Measurements from ENCODE around the gene TBXAS1. TPM values are rescaled to one million over a fixed set of nuclear protein-coding genes. Genes with fewer than 3 reads are reported as not detected.

TBXAS1 gene
- total RNA-seq, 1 donor from 2014 or later: not detected

DNA sequence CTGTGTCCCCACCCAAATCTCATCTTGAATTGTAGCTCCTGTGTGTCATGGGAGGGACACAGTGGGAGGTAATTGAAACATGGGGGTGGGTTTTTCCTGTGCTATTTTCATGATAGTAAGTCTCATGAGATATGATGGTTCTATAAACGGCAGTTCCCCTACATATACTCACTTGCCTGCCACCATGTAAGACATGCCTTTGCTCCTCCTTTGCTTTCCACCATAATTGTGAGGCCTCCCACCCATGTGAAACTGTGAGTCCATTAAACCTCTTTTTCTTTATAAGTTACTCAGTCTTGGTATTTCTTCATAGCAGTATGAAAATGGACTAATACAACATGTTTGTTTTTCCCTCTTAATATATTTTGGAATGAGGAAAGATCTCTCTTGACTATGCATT, 24.5 kb upstream of the TBXAS1 start:
- TF ChIP-seq, protein P1, sequence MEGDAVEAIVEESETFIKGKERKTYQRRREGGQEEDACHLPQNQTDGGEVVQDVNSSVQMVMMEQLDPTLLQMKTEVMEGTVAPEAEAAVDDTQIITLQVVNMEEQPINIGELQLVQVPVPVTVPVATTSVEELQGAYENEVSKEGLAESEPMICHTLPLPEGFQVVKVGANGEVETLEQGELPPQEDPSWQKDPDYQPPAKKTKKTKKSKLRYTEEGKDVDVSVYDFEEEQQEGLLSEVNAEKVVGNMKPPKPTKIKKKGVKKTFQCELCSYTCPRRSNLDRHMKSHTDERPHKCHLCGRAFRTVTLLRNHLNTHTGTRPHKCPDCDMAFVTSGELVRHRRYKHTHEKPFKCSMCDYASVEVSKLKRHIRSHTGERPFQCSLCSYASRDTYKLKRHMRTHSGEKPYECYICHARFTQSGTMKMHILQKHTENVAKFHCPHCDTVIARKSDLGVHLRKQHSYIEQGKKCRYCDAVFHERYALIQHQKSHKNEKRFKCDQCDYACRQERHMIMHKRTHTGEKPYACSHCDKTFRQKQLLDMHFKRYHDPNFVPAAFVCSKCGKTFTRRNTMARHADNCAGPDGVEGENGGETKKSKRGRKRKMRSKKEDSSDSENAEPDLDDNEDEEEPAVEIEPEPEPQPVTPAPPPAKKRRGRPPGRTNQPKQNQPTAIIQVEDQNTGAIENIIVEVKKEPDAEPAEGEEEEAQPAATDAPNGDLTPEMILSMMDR (IDR thresholded peaks at IDR 0.05; ENCODE audit: partially characterized antibody, unreplicated experiment): no peak
- DNase-seq: no peak
- Mint-ChIP-seq H3K4me3 (ENCODE audit: unreplicated experiment) (no peak overlapping the region), H3K9me3 (ENCODE audit: unreplicated experiment) (peaks cover 10% of the 10 kb centered on the region), H3K4me1 (ENCODE audit: low read depth, unreplicated experiment) (no peaks in the 10 kb centered on the region), H3K27ac (ENCODE audit: unreplicated experiment) (no peak overlapping the region), H3K27me3 (ENCODE audit: unreplicated experiment) (peaks cover 3% of the 10 kb centered on the region), H3K36me3 (ENCODE audit: unreplicated experiment) (peaks cover 23% of the 10 kb centered on the region)

- peaks cover 4% of the 10 kb centered on the region for H3K27me3 Mint-ChIP-seq (ENCODE audit: unreplicated experiment)
- no peaks in the 10 kb centered on the region for H3K4me1 Mint-ChIP-seq (ENCODE audit: low read depth, unreplicated experiment)
- peaks cover 23% of the 10 kb centered on the region for H3K36me3 Mint-ChIP-seq (ENCODE audit: unreplicated experiment)
- peaks cover 9% of the 10 kb centered on the region for H3K9me3 Mint-ChIP-seq (ENCODE audit: unreplicated experiment)
- TF ChIP-seq, protein P1 (IDR thresholded peaks at IDR 0.05; ENCODE audit: partially characterized antibody, unreplicated experiment): no peak
- H3K27ac Mint-ChIP-seq (ENCODE audit: unreplicated experiment): peak overlapping the region; percentile 30
- no peak overlapping the region for H3K4me3 Mint-ChIP-seq (ENCODE audit: unreplicated experiment)
- DNase-seq: no peak
Measured at GRCh38 chr7:139807009-139807408, 22.1 kb upstream of the TBXAS1 start.

DNA sequence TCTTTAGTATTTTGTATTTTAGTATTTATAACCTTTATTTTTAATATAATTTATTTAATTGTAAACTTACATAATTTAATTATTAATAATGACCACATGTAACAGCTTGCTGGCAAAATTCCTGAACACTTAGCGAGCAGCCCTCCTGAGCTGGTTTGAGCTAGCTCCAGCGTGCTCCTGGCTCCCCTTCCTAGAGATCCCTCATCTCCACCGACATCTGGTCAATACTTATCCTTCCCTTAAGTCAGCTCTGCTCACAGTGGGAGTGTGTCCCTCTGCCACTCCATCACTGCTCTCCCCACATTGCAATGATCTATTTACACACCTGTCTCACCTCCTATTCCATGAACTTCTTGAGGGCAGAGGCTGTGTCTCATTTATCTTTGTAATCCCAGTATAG, 20.6 kb upstream of the TBXAS1 start:
- TF ChIP-seq, protein P1 (IDR thresholded peaks at IDR 0.05; ENCODE audit: partially characterized antibody, unreplicated experiment): no peak
- peaks cover 4% of the 10 kb centered on the region for H3K27me3 Mint-ChIP-seq (ENCODE audit: unreplicated experiment)
- H3K9me3 Mint-ChIP-seq (ENCODE audit: unreplicated experiment): peaks cover 1% of the 10 kb centered on the region
- no peak for DNase-seq
- H3K36me3 Mint-ChIP-seq (ENCODE audit: unreplicated experiment): peaks cover 13% of the 10 kb centered on the region
- H3K4me1 Mint-ChIP-seq (ENCODE audit: low read depth, unreplicated experiment): no peaks in the 10 kb centered on the region
- H3K4me3 Mint-ChIP-seq (ENCODE audit: unreplicated experiment): no peak overlapping the region
- H3K27ac Mint-ChIP-seq (ENCODE audit: unreplicated experiment): no peak overlapping the region

GRCh38 chr7:139808846-139809442, 20.1 kb upstream of the TBXAS1 start:
- no peak overlapping the region for H3K4me3 Mint-ChIP-seq (ENCODE audit: unreplicated experiment)
- TF ChIP-seq, protein P1 (IDR thresholded peaks at IDR 0.05; ENCODE audit: partially characterized antibody, unreplicated experiment): no peak
- no peak for DNase-seq
- no peaks in the 10 kb centered on the region for H3K4me1 Mint-ChIP-seq (ENCODE audit: low read depth, unreplicated experiment)
- peaks cover 13% of the 10 kb centered on the region for H3K36me3 Mint-ChIP-seq (ENCODE audit: unreplicated experiment)
- peaks cover 4% of the 10 kb centered on the region for H3K27me3 Mint-ChIP-seq (ENCODE audit: unreplicated experiment)
- H3K9me3 Mint-ChIP-seq (ENCODE audit: unreplicated experiment): peaks cover 1% of the 10 kb centered on the region
- no peak overlapping the region for H3K27ac Mint-ChIP-seq (ENCODE audit: unreplicated experiment)

DNA sequence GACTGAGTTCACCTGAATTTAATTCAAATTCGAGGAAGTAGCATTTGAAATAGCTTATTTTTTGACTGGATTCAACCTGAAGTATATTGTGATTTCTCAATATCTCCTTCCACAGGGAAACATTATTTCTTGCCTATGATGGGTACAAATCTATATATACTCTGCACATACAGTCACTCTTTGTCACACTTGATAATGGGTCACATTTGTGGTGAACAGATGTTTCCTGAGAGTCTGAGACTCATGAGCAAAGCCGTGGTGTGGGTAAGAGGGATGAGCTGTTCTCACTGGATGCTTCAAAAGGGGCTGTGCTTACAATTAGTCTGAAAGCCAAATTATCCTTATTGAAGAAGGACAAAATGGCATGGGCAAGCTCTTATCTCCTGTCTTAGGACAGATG, 18.0 kb upstream of the TBXAS1 start:
- H3K27ac Mint-ChIP-seq (ENCODE audit: unreplicated experiment): no peak overlapping the region
- no peaks in the 10 kb centered on the region for H3K4me1 Mint-ChIP-seq (ENCODE audit: low read depth, unreplicated experiment)
- H3K9me3 Mint-ChIP-seq (ENCODE audit: unreplicated experiment): peaks cover 1% of the 10 kb centered on the region
- TF ChIP-seq, protein P1 (IDR thresholded peaks at IDR 0.05; ENCODE audit: partially characterized antibody, unreplicated experiment): no peak
- no peak overlapping the region for H3K4me3 Mint-ChIP-seq (ENCODE audit: unreplicated experiment)
- peaks cover 8% of the 10 kb centered on the region for H3K36me3 Mint-ChIP-seq (ENCODE audit: unreplicated experiment)
- peaks cover 4% of the 10 kb centered on the region for H3K27me3 Mint-ChIP-seq (ENCODE audit: unreplicated experiment)
- DNase-seq: no peak

Measured in glutamatergic neuron (in vitro differentiated cells).